Measurements from ENCODE around the gene GBX1. TPM values are rescaled to one million over a fixed set of nuclear protein-coding genes. Genes with fewer than 3 reads are reported as not detected.
A peak's percentile ranks its signal among the peaks of the same experiment; 100 is the strongest.

GBX1 gene
- total RNA-seq, 1 donor from 2014 or later = not detected

- H3K4me3 Mint-ChIP-seq = no peak overlapping the region
- no peak overlapping the region for H3K4me2 ChIP-seq
- no peak overlapping the region for H3K27ac Mint-ChIP-seq
- peaks cover 18% of the 10 kb centered on the region for H3K27me3 ChIP-seq
- H3K36me3 Mint-ChIP-seq = no peaks in the 10 kb centered on the region
- peaks cover 2% of the 10 kb centered on the region for H3K9me3 Mint-ChIP-seq
- no peaks in the 10 kb centered on the region for H3K79me2 ChIP-seq (ENCODE audit: low read depth)
- H3K36me3 ChIP-seq = no peaks in the 10 kb centered on the region
- H3K27me3 Mint-ChIP-seq (ENCODE audit: insufficient read depth, low read depth) = peaks cover 2% of the 10 kb centered on the region
- H3K4me1 ChIP-seq = peaks cover 11% of the 10 kb centered on the region
- no peaks in the 10 kb centered on the region for H4K20me1 ChIP-seq (ENCODE audit: low read depth)
- H3K9me3 ChIP-seq (ENCODE audit: low read depth) = no peaks in the 10 kb centered on the region
- no peaks in the 10 kb centered on the region for H3F3A ChIP-seq (ENCODE audit: low read depth)
- H3K9ac ChIP-seq = no peak overlapping the region
- H3K4me1 Mint-ChIP-seq = no peaks in the 10 kb centered on the region
- no peak overlapping the region for H2AFZ ChIP-seq (replicated peaks)
- no peak overlapping the region for H3K27ac ChIP-seq
- no peak overlapping the region for H3K4me3 ChIP-seq
- TF ChIP-seq EZH2 (IDR thresholded peaks at IDR 0.05) = no peak
- no peak for TF ChIP-seq CTCF (IDR thresholded peaks at IDR 0.05)
- no peak for TF ChIP-seq EZH2phosphoT487 (IDR thresholded peaks at IDR 0.05)
- DNase-seq (ENCODE audit: low spot score) = no peak
These were observed 33.9 kb upstream of the GBX1 start for GRCh38 chr7:151201344-151201743.

GRCh38 chr7:151198945-151199848, 31.7 kb upstream of the GBX1 start:
- Histone ChIP-seq H3K4me3 (no peak overlapping the region), H3K4me1 (peaks cover 11% of the 10 kb centered on the region), H2AFZ (replicated peaks) (peak overlapping the region; percentile 93), H3K79me2 (ENCODE audit: low read depth) (no peaks in the 10 kb centered on the region), H3K9me3 (ENCODE audit: low read depth) (no peaks in the 10 kb centered on the region), H3K4me2 (peak overlapping the region; percentile 49), H3K27ac (no peak overlapping the region), H3K9ac (no peak overlapping the region), H3F3A (ENCODE audit: low read depth) (no peaks in the 10 kb centered on the region), H3K36me3 (no peaks in the 10 kb centered on the region), H4K20me1 (ENCODE audit: low read depth) (no peaks in the 10 kb centered on the region), H3K27me3 (peaks cover 16% of the 10 kb centered on the region)
- no peak for TF ChIP-seq EZH2phosphoT487 (IDR thresholded peaks at IDR 0.05)
- TF ChIP-seq EZH2 (IDR thresholded peaks at IDR 0.05) = no peak
- TF ChIP-seq CTCF (IDR thresholded peaks at IDR 0.05) = no peak
- H3K27me3 Mint-ChIP-seq (ENCODE audit: insufficient read depth, low read depth) = peaks cover 2% of the 10 kb centered on the region
- no peaks in the 10 kb centered on the region for H3K4me1 Mint-ChIP-seq
- peak overlapping the region; percentile 55 for H3K27ac Mint-ChIP-seq
- no peak overlapping the region for H3K4me3 Mint-ChIP-seq
- DNase-seq (ENCODE audit: low spot score) = peak; percentile 52
- H3K9me3 Mint-ChIP-seq = peaks cover 2% of the 10 kb centered on the region
- no peaks in the 10 kb centered on the region for H3K36me3 Mint-ChIP-seq

GRCh38 chr7:151197932-151198331, 30.4 kb upstream of the GBX1 start:
- TF ChIP-seq EZH2 (IDR thresholded peaks at IDR 0.05) (no peak), CTCF (IDR thresholded peaks at IDR 0.05) (no peak), EZH2phosphoT487 (IDR thresholded peaks at IDR 0.05) (no peak)
- H3K4me1 ChIP-seq = peaks cover 11% of the 10 kb centered on the region
- no peak overlapping the region for H2AFZ ChIP-seq (replicated peaks)
- no peaks in the 10 kb centered on the region for H3K9me3 ChIP-seq (ENCODE audit: low read depth)
- no peaks in the 10 kb centered on the region for H3K79me2 ChIP-seq (ENCODE audit: low read depth)
- H4K20me1 ChIP-seq (ENCODE audit: low read depth) = no peaks in the 10 kb centered on the region
- H3K27me3 Mint-ChIP-seq (ENCODE audit: insufficient read depth, low read depth) = peaks cover 8% of the 10 kb centered on the region
- no peak for DNase-seq (ENCODE audit: low spot score)
- H3K9me3 Mint-ChIP-seq = peaks cover 2% of the 10 kb centered on the region
- H3F3A ChIP-seq (ENCODE audit: low read depth) = no peaks in the 10 kb centered on the region
- H3K27ac Mint-ChIP-seq = no peak overlapping the region
- H3K27me3 ChIP-seq = peaks cover 12% of the 10 kb centered on the region
- no peak overlapping the region for H3K4me3 ChIP-seq
- no peaks in the 10 kb centered on the region for H3K4me1 Mint-ChIP-seq
- H3K9ac ChIP-seq = no peak overlapping the region
- H3K27ac ChIP-seq = no peak overlapping the region
- H3K4me2 ChIP-seq = no peak overlapping the region
- H3K4me3 Mint-ChIP-seq = no peak overlapping the region
- H3K36me3 Mint-ChIP-seq = no peaks in the 10 kb centered on the region
- no peaks in the 10 kb centered on the region for H3K36me3 ChIP-seq

All from neural progenitor cell (in vitro differentiated cells).